Heart left ventricle (tissue), 16 donors: Measurements from ENCODE around the gene ELF3. TPM values are rescaled to one million over a fixed set of nuclear protein-coding genes. Genes with fewer than 3 reads are reported as not detected.
A peak's percentile ranks its signal among the peaks of the same experiment; 100 is the strongest.

Source experiments
- ATAC-seq, 4 donors: fragments of 200-7000 bp; cut with Tn5 transposase; one replicate each; pipeline ENCODE4 v1.9.1; 2020 to 2022; ENCODE audit warnings: moderate library complexity in 4 of 4, mild to moderate bottlenecking in 3 of 4, moderate number of reproducible peaks in 1 of 4
- DNase-seq, 5 donors: peaks; one replicate each; pipeline ENCODE4 v3.0.0-alpha.2; 2020
- H3K27ac ChIP-seq, 12 donors: fragments of 200-600 bp; sonication (generic) in 4 of 12; one replicate each; pipeline versions ENCODE4 v1.5.0 to v1.8.0; 2016 to 2022; ENCODE audit warnings: mild to moderate bottlenecking in 2 of 12
- H3K27me3 ChIP-seq, 9 donors: fragments of 200-600 bp; sonication (generic) in 2 of 9; one replicate each; pipeline versions ENCODE4 v1.5.1 to v1.8.0; 2016 to 2022; ENCODE audit warnings: mild to moderate bottlenecking in 3 of 9
- H3K36me3 ChIP-seq, 9 donors: fragments of 200-600 bp; sonication (generic) in 2 of 9; one replicate each; pipeline versions ENCODE4 v1.5.0 to v1.8.0; 2018 to 2022; ENCODE audit warnings: mild to moderate bottlenecking in 2 of 9
- H3K4me1 ChIP-seq, 12 donors: fragments of 200-600 bp; sonication (generic) in 4 of 12; one replicate each; pipeline versions ENCODE4 v1.5.0 to v1.8.0; 2016 to 2022; ENCODE audit warnings: mild to moderate bottlenecking in 3 of 12
- H3K4me3 ChIP-seq, 12 donors: fragments of 200-600 bp; sonication (generic) in 4 of 12; one replicate each; pipeline versions ENCODE4 v1.5.0 to v1.8.0; 2017 to 2022; ENCODE audit warnings: mild to moderate bottlenecking in 9 of 12, moderate library complexity in 4 of 12
- H3K9me3 ChIP-seq, 12 donors: fragments of 200-600 bp; sonication (generic) in 4 of 12; one replicate each; pipeline versions ENCODE4 v1.5.0 to v1.8.0; 2016 to 2022; ENCODE audit warnings: mild to moderate bottlenecking in 1 of 12
- POLR2A ChIP-seq, 2 donors: fragments of 450-650 bp; IDR thresholded peaks; one replicate each; pipeline ENCODE4 v1.6.1; 2017; ENCODE audit warnings: antibody characterized with exemption in 2 of 2, mild to moderate bottlenecking in 2 of 2, moderate library complexity in 2 of 2
- WGBS, 4 donors: extraction: QIAGEN DNeasy Blood & Tissue Kit in 2 of 4; methylation state at CpG; one replicate each; pipeline versions ENCODE4 v1.1.5 to v1.1.7; 2013 to 2018; 5-methylcytosine and 5-hydroxymethylcytosine counted together
- intact Hi-C, 10 donors: fragments of 100-400 bp; cut with DNase I; formaldehyde crosslinking; loops; one replicate each; pipeline versions ENCODE4 v1.11.1 to v1.14.2; 2022
- polyA plus RNA-seq, 2 donors: library from polyadenylated mRNA; stranded (reverse); fragments of 200-250 nt; gene quantifications; one replicate each; pipeline ENCODE4 v1.2.3, GENCODE V29; 2013
- total RNA-seq, 9 donors: library from RNA; depleted of rRNA in 2 of 9; stranded (reverse); fragments of >200 nt in 2 of 9; fragmentation: NEBNext Ultra II Directional in 3 of 9; extraction: Animal tissue kit (Norgen Biotek cat#: 25700) in 3 of 9; gene quantifications; one replicate each; pipeline versions ENCODE4 v1.1.0 to v1.2.4, GENCODE V29; 2016 to 2023
- TF ChIP-seq, protein P1 (sequence below), 12 donors: fragments of 200-600 bp; sonication (generic) in 4 of 12; IDR thresholded peaks; one replicate each; pipeline versions ENCODE4 v1.5.0 to v1.8.0; 2018 to 2022; ENCODE audit warnings: antibody characterized with exemption in 12 of 12, mild to moderate bottlenecking in 5 of 12
- donor health status: ischemic (EF 13 %, LVEDD 7.1; RV severe dilation, severe dysfunction).
- donor health status: healthy with polysubstance abuse.
- donor health status: DM: no; HTN: yes; CAD: no.
- donor health status: DM: no; HTN: no; CAD: no.
- donor health status: ischemic (EF 25% LVEDD 6.9; RV normal size, moderate dysfunction).
- donor health status: ischemic (EF 25% LVEDD 5.7; RV mildly dilated, moderate dysfunction).
- donor health status: healthy.
- donor health status: DM: yes; HTN: yes; CAD: no.
- donor health status: ischemic (EF 35%, LVEDD 5.7; RV mildly dilated, moderate dysfunction).
- donor health status: nonischemic (EF 11% LVEDD 7.7; RV severe dilation, severe dysfunction).
- donor health status: DM: yes; HTN: yes; CAD: no.
- donor health status: PGD.
- donor health status: ischemic (EF 29% LVEDD 5.4; RV normal size, mild dysfunction).
- donor health status: nonischemic (EF 23%, LVEDD 6.1; RV moderate dilation, normal function).

Gene ELF3
- total and polyA plus RNA-seq, 11 donors: 0.15 to 42.5 (median 0.69) TPM; not detected in 2

DNA sequence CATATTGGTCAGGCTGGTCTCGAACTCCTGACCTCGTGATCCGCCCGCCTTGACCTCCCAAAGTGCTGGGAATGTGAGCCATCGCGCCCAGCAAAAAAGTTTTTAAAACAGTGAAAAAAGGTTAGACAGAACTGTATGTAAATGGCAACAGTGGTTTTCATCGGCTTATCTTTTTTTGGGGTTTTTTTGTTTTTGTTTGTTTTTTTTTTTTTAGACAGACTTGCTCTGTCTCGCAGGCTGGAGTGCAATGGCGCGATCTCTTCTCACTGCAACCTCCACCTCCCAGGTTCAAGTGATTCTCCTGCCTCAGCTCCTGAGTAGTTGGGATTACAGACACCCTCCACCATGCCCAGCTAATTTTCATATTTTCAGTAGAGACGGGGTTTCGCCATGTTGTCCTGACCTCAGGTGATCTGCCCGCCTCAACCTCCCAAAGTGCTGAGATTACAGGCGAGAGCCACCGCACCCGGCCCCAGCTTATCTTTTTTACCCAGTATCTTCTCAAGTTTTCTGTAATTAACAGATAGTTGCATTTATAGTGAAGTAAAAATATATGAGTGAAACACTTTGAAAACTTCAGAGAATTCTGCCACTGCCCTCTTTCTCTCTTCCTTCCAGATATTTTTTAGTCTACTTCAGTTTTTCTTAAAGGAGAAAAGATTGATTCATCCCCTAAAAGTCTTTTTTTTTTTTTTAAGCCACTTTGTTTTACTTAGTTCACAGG, 42.0 kb upstream of the ELF3 start:
- H3K4me1 ChIP-seq: peaks cover 0 to 14% (median 5%) of the 10 kb centered on the region in 12 donors
- TF ChIP-seq, protein P1, sequence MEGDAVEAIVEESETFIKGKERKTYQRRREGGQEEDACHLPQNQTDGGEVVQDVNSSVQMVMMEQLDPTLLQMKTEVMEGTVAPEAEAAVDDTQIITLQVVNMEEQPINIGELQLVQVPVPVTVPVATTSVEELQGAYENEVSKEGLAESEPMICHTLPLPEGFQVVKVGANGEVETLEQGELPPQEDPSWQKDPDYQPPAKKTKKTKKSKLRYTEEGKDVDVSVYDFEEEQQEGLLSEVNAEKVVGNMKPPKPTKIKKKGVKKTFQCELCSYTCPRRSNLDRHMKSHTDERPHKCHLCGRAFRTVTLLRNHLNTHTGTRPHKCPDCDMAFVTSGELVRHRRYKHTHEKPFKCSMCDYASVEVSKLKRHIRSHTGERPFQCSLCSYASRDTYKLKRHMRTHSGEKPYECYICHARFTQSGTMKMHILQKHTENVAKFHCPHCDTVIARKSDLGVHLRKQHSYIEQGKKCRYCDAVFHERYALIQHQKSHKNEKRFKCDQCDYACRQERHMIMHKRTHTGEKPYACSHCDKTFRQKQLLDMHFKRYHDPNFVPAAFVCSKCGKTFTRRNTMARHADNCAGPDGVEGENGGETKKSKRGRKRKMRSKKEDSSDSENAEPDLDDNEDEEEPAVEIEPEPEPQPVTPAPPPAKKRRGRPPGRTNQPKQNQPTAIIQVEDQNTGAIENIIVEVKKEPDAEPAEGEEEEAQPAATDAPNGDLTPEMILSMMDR (IDR thresholded peaks at IDR 0.05): no peak
- no peak for TF ChIP-seq POLR2A (IDR thresholded peaks at IDR 0.05)
- peaks cover 3 to 79% (median 74%) of the 10 kb centered on the region in 9 donors for H3K36me3 ChIP-seq
- intact Hi-C loops: no loop called here
- no peaks in the 10 kb centered on the region for H3K27me3 ChIP-seq
- ATAC-seq: no peak
- H3K4me3 ChIP-seq: no peak overlapping the region
- no peaks in the 10 kb centered on the region for H3K9me3 ChIP-seq
- no peak for DNase-seq
- 90 to 91% (median 91%) methylated on average over 16 of the region's 16 CpGs for WGBS, 4 donors
- no peak overlapping the region for H3K27ac ChIP-seq

DNA sequence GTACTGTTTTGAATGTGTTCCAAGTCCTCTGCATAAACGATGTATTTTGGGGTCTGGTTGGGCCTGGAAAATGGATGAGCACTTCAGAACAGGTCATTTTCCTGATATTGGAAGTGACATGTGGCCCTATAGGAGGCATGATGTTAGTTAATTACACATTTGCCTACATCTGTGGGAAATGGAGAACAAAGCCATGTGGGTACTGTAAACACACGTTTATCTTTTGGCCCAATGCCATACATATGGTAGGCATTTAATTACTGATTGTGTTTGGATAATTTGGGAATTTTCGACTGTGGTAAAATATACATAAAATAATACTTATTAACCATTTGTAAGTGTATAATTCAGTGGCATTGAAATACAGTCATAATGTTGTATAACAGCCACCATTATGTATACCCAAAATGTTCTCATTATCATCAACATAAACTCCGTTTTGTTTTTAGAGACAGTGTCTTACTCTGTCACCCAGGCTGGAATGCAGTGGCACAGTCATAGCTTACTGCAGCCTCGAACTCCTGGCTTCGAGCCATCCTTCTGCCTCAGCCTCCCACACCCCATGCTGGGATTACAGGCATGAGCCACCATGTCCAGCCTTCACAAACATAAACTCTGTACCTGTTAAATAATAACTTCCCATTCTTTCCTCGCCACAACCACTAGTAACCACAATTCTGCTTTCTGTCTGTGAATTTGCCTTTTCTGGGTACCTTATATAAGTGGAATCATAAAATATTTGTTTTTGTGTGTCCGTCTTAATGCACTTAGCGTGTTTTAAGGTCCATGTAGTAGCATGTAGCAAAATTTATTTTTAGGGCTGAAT, 39.8 kb upstream of the ELF3 start:
- intact Hi-C loops: loop anchor here (2.0 to 5.0 kb wide), 5 partner anchors 73 to 438 kb away; partner anchors contain the start of gene IPO9 (in 2 of the 10)
- DNase-seq (no peak), ATAC-seq (peak in 2 of 4 donors; percentile 36 to 37)
- Histone ChIP-seq H3K36me3 (peaks cover 3 to 57% (median 52%) of the 10 kb centered on the region in 9 donors), H3K9me3 (no peaks in the 10 kb centered on the region), H3K4me3 (no peak overlapping the region), H3K27ac (no peak overlapping the region), H3K27me3 (no peaks in the 10 kb centered on the region), H3K4me1 (peaks cover 0 to 14% (median 5%) of the 10 kb centered on the region in 12 donors)
- WGBS, 4 donors: 52 to 56% (median 52%) methylated on average over 9 of the region's 9 CpGs
- TF ChIP-seq, protein P1 (IDR thresholded peaks at IDR 0.05): no peak
- TF ChIP-seq POLR2A (IDR thresholded peaks at IDR 0.05): no peak

DNA sequence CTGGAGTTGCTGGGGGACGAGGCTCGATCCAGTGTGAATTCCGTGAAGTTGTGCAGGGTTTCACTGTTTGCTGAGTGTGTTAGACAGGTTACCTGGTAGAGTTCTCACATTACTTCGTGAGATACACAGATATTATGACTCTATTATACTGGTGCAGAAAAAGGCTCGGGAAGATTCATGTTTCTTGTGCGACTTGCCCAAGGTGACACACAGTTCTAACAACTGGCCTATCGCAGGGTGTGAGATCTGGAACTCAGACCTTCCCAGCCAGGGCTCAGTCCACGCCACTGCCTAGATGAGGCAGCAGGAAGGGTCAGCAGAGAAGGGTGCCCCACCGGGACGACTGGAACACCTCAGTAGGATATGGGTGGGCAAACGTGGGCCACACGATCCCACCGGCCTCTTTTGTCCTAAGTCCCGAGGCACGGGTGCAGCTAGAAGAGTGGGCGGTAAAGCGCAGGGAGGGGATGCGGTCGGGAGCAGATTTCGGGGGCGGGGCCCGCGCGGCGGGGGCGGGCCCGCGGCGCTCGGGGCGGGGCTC, 28.2 kb upstream of the ELF3 start:
- Histone ChIP-seq H3K27ac (peak overlapping the region in 11 of 12 donors; percentile 90 to 98 (median 94)), H3K9me3 (no peaks in the 10 kb centered on the region), H3K4me1 (peaks cover 0 to 39% (median 14%) of the 10 kb centered on the region in 12 donors), H3K4me3 (peak overlapping the region; percentile 75 to 100 (median 96)), H3K36me3 (peaks cover 0 to 4% (median 0%) of the 10 kb centered on the region in 9 donors), H3K27me3 (no peaks in the 10 kb centered on the region)
- TF ChIP-seq POLR2A (IDR thresholded peaks at IDR 0.05): no peak
- TF ChIP-seq, protein P1 (IDR thresholded peaks at IDR 0.05): no peak
- WGBS, 4 donors: 9 to 22% (median 12%) methylated on average over 11 to 31 of the region's 31 CpGs
- DNase-seq (peak; percentile 79 to 88 (median 84)), ATAC-seq (peak; percentile 23 to 77 (median 46))
- intact Hi-C loops: loop anchor here in 3 of 10 donors (2.0 to 10.0 kb wide), 3 partner anchors 27 to 447 kb away; partner anchors contain the start of genes NAV1 (in 1 of the 3) and TIMM17A (in 1 of the 3)
